NCI-H146 treated with DMSO at 0.1 percent for 48 hours (cell line): ENCODE data around the gene POU5F2.

Source experiments
- DNase-seq: peaks from one replicate; lab custom pipeline; 2025; ENCODE audit not compliant: unreplicated experiment; lab: John Stamatoyannopoulos, UW

POU5F2 gene

GRCh38 chr5:93716453-93716852 is 24.9 kb downstream of the POU5F2 start:
- DNase-seq, result peak; percentile 39

- DNase-seq, result peak; percentile 83
Measured at GRCh38 chr5:93715761-93716160, 25.6 kb downstream of the POU5F2 start.

GRCh38 chr5:93715327-93715726 is 26.1 kb downstream of the POU5F2 start:
- peak; percentile 87 for DNase-seq

- DNase-seq, result no peak
Measured at GRCh38 chr5:93708442-93708841, 33.0 kb downstream of the POU5F2 start.

- DNase-seq, result no peak
Measured at GRCh38 chr5:93705896-93706295, 35.5 kb downstream of the POU5F2 start.

GRCh38 chr5:93704996-93705395 is 36.4 kb downstream of the POU5F2 start:
- DNase-seq, result no peak

- no peak for DNase-seq
Measured at GRCh38 chr5:93691997-93692396, 49.4 kb downstream of the POU5F2 start.
